Activated naive CD4-positive, alpha-beta T cell treated with anti-CD3 and anti-CD28 coated beads, Interleukin-2, amount 10 ng/mL, durations not matched to agents 7 days and 5 days (primary cell): ENCODE measurements around the gene SHROOM2.
A peak's percentile ranks its signal among the peaks of the same experiment; 100 is the strongest.

ENCODE experiments used
- CTCF ChIA-PET: fragments of 350-600 bp; sonication (Branson Sonifier 250); formaldehyde crosslinking; loops from one replicate; lab custom pipeline; 2021; ENCODE audit warnings: antibody characterized with exemption; lab: Charles Lee
- DNase-seq: peaks from one replicate; pipeline ENCODE4 v3.0.0-alpha.2; 2020
- H3K27ac Mint-ChIP-seq: one replicate; pipeline ENCODE4 v1.8.0; 2021; ENCODE audit warnings: mild to moderate bottlenecking, moderate library complexity, mixed read lengths
- H3K27me3 Mint-ChIP-seq: one replicate; pipeline ENCODE4 v1.8.0; 2021; ENCODE audit warnings: mild to moderate bottlenecking, mixed read lengths
- H3K36me3 Mint-ChIP-seq: one replicate; pipeline ENCODE4 v1.8.0; 2021; ENCODE audit warnings: mixed read lengths
- H3K4me1 Mint-ChIP-seq: one replicate; pipeline ENCODE4 v1.8.0; 2021; ENCODE audit warnings: mixed read lengths
- H3K4me3 Mint-ChIP-seq: one replicate; pipeline ENCODE4 v1.8.0; 2021; ENCODE audit warnings: mild to moderate bottlenecking, moderate library complexity, mixed read lengths
- H3K9me3 Mint-ChIP-seq: one replicate; pipeline ENCODE4 v1.8.0; 2021; ENCODE audit warnings: mixed read lengths

The SHROOM2 gene

GRCh38 chrX:9785944-9786797, at the start of gene SHROOM2:
SHROOM2 (plus strand) TSS chrX:9786429; CDS start chrX:9786546, 117 bp downstream.
- DNase-seq = no peak
- Mint-ChIP-seq H3K27ac (no peak within 1 kb of the TSS), H3K9me3 (no peaks in the 10 kb centered on the region), H3K4me1 (peaks cover 2% of the 10 kb centered on the region), H3K4me3 (peak within 1 kb of the TSS; percentile 61), H3K27me3 (peaks cover 56% of the 10 kb centered on the region), H3K36me3 (no peaks in the 10 kb centered on the region)
- CTCF ChIA-PET = no interaction called here

GRCh38 chrX:9737363-9737762, 48.9 kb upstream of the SHROOM2 start:
- Mint-ChIP-seq H3K27ac (peak overlapping the region; percentile 33), H3K4me1 (peaks cover 2% of the 10 kb centered on the region), H3K36me3 (no peaks in the 10 kb centered on the region), H3K27me3 (peaks cover 11% of the 10 kb centered on the region), H3K9me3 (no peaks in the 10 kb centered on the region), H3K4me3 (no peak overlapping the region)
- no peak for DNase-seq
- CTCF ChIA-PET = no interaction called here

GRCh38 chrX:9738151-9738550, 48.1 kb upstream of the SHROOM2 start:
- Mint-ChIP-seq H3K4me1 (peaks cover 2% of the 10 kb centered on the region), H3K4me3 (no peak overlapping the region), H3K36me3 (no peaks in the 10 kb centered on the region), H3K9me3 (no peaks in the 10 kb centered on the region), H3K27ac (no peak overlapping the region), H3K27me3 (peaks cover 11% of the 10 kb centered on the region)
- CTCF ChIA-PET = no interaction called here
- no peak for DNase-seq

GRCh38 chrX:9739130-9739529, 47.1 kb upstream of the SHROOM2 start:
- peaks cover 11% of the 10 kb centered on the region for H3K27me3 Mint-ChIP-seq
- no peak overlapping the region for H3K4me3 Mint-ChIP-seq
- peaks cover 3% of the 10 kb centered on the region for H3K36me3 Mint-ChIP-seq
- CTCF ChIA-PET = no interaction called here
- H3K27ac Mint-ChIP-seq = no peak overlapping the region
- peaks cover 2% of the 10 kb centered on the region for H3K4me1 Mint-ChIP-seq
- H3K9me3 Mint-ChIP-seq = no peaks in the 10 kb centered on the region
- no peak for DNase-seq

GRCh38 chrX:9745417-9746115, 40.7 kb upstream of the SHROOM2 start:
- H3K27ac Mint-ChIP-seq = peak overlapping the region; percentile 85
- no peaks in the 10 kb centered on the region for H3K27me3 Mint-ChIP-seq
- CTCF ChIA-PET = no interaction called here
- DNase-seq = peak; percentile 28
- peak overlapping the region; percentile 2 for H3K4me3 Mint-ChIP-seq
- peaks cover 16% of the 10 kb centered on the region for H3K9me3 Mint-ChIP-seq
- H3K4me1 Mint-ChIP-seq = peaks cover 21% of the 10 kb centered on the region
- peaks cover 16% of the 10 kb centered on the region for H3K36me3 Mint-ChIP-seq

GRCh38 chrX:9746148-9746888, 39.9 kb upstream of the SHROOM2 start:
- CTCF ChIA-PET = no interaction called here
- Mint-ChIP-seq H3K4me1 (peaks cover 21% of the 10 kb centered on the region), H3K9me3 (peaks cover 16% of the 10 kb centered on the region), H3K27me3 (no peaks in the 10 kb centered on the region), H3K27ac (no peak overlapping the region), H3K36me3 (peaks cover 16% of the 10 kb centered on the region), H3K4me3 (no peak overlapping the region)
- no peak for DNase-seq

GRCh38 chrX:9747644-9748043, 38.6 kb upstream of the SHROOM2 start:
- peaks cover 16% of the 10 kb centered on the region for H3K36me3 Mint-ChIP-seq
- H3K27me3 Mint-ChIP-seq = no peaks in the 10 kb centered on the region
- H3K27ac Mint-ChIP-seq = no peak overlapping the region
- H3K9me3 Mint-ChIP-seq = peaks cover 16% of the 10 kb centered on the region
- H3K4me1 Mint-ChIP-seq = peaks cover 21% of the 10 kb centered on the region
- no peak for DNase-seq
- no peak overlapping the region for H3K4me3 Mint-ChIP-seq
- CTCF ChIA-PET = no interaction called here

GRCh38 chrX:9749146-9749692, 37.0 kb upstream of the SHROOM2 start:
- H3K4me1 Mint-ChIP-seq = peaks cover 21% of the 10 kb centered on the region
- peaks cover 16% of the 10 kb centered on the region for H3K9me3 Mint-ChIP-seq
- no peak overlapping the region for H3K4me3 Mint-ChIP-seq
- peaks cover 13% of the 10 kb centered on the region for H3K36me3 Mint-ChIP-seq
- DNase-seq = no peak
- no peak overlapping the region for H3K27ac Mint-ChIP-seq
- H3K27me3 Mint-ChIP-seq = peaks cover 10% of the 10 kb centered on the region
- CTCF ChIA-PET = no interaction called here

GRCh38 chrX:9757366-9757765, 28.9 kb upstream of the SHROOM2 start:
- Mint-ChIP-seq H3K27ac (no peak overlapping the region), H3K4me1 (no peaks in the 10 kb centered on the region), H3K27me3 (peaks cover 19% of the 10 kb centered on the region), H3K9me3 (no peaks in the 10 kb centered on the region), H3K36me3 (no peaks in the 10 kb centered on the region), H3K4me3 (no peak overlapping the region)
- DNase-seq = no peak
- CTCF ChIA-PET = no interaction called here

- Mint-ChIP-seq H3K4me1 (no peaks in the 10 kb centered on the region), H3K9me3 (no peaks in the 10 kb centered on the region), H3K27ac (no peak overlapping the region), H3K27me3 (peaks cover 22% of the 10 kb centered on the region), H3K36me3 (no peaks in the 10 kb centered on the region), H3K4me3 (no peak overlapping the region)
- CTCF ChIA-PET = interaction anchor here (0.6 kb wide), 1 partner anchor 202 kb away, joined by 3 read pairs; no protein-coding TSS in a partner anchor
- DNase-seq = no peak
Observed at GRCh38 chrX:9758021-9758638, 28.1 kb upstream of the SHROOM2 start.

GRCh38 chrX:9759337-9759736, 26.9 kb upstream of the SHROOM2 start:
- H3K9me3 Mint-ChIP-seq = no peaks in the 10 kb centered on the region
- H3K27me3 Mint-ChIP-seq = peaks cover 20% of the 10 kb centered on the region
- no peak for DNase-seq
- no peak overlapping the region for H3K27ac Mint-ChIP-seq
- CTCF ChIA-PET = no interaction called here
- no peaks in the 10 kb centered on the region for H3K36me3 Mint-ChIP-seq
- H3K4me1 Mint-ChIP-seq = no peaks in the 10 kb centered on the region
- H3K4me3 Mint-ChIP-seq = no peak overlapping the region

- H3K9me3 Mint-ChIP-seq = no peaks in the 10 kb centered on the region
- CTCF ChIA-PET = no interaction called here
- H3K4me3 Mint-ChIP-seq = no peak overlapping the region
- DNase-seq = no peak
- peaks cover 13% of the 10 kb centered on the region for H3K4me1 Mint-ChIP-seq
- no peaks in the 10 kb centered on the region for H3K36me3 Mint-ChIP-seq
- no peak overlapping the region for H3K27ac Mint-ChIP-seq
- peaks cover 51% of the 10 kb centered on the region for H3K27me3 Mint-ChIP-seq
Observed at GRCh38 chrX:9765072-9765736, 21.0 kb upstream of the SHROOM2 start.

GRCh38 chrX:9765737-9766097, 20.5 kb upstream of the SHROOM2 start, which contains the start of gene GPR143:
GPR143 (minus strand) TSS chrX:9765847; CDS start chrX:9765817, 30 bp downstream.
- Mint-ChIP-seq H3K27me3 (peaks cover 48% of the 10 kb centered on the region), H3K36me3 (no peaks in the 10 kb centered on the region), H3K27ac (no peak within 1 kb of the TSS), H3K9me3 (no peaks in the 10 kb centered on the region), H3K4me3 (no peak within 1 kb of the TSS), H3K4me1 (peaks cover 13% of the 10 kb centered on the region)
- CTCF ChIA-PET = no interaction called here
- DNase-seq = no peak
